Gastroesophageal sphincter (tissue), 4 donors: ENCODE results near the gene IL19. TPM values are rescaled to one million over a fixed set of nuclear protein-coding genes. Genes with fewer than 3 reads are reported as not detected.
A peak's percentile ranks its signal among the peaks of the same experiment; 100 is the strongest.

Experiments
- ATAC-seq: fragments of 150-250 bp; one replicate; pipeline ENCODE4 v1.9.1; 2016; ENCODE audit warnings: mild to moderate bottlenecking, moderate library complexity
- H3K27ac ChIP-seq, 4 donors: fragments of 200-600 bp; sonication (generic) in 3 of 4; 1 replicate in 3 of 4; 2 replicates in 1 of 4; pipeline ENCODE4 v1.5.1; 2016 to 2019
- H3K27me3 ChIP-seq: fragments of 200-600 bp; sonication (generic); one replicate; pipeline ENCODE4 v1.5.1; 2019
- H3K36me3 ChIP-seq, 2 donors: fragments of 200-600 bp; sonication (generic); one replicate each; pipeline ENCODE4 v1.5.1; 2019; ENCODE audit warnings: control low read depth in 1 of 2
- H3K4me1 ChIP-seq, 3 donors: fragments of 200-600 bp; sonication (generic); 1 replicate in 2 of 3; 2 replicates in 1 of 3; pipeline ENCODE4 v1.5.1; 2016 to 2019; ENCODE audit warnings: control low read depth in 2 of 3
- H3K4me3 ChIP-seq, 2 donors: fragments of 200-600 bp; sonication (generic); one replicate each; pipeline ENCODE4 v1.5.1; 2019; ENCODE audit warnings: mild to moderate bottlenecking in 1 of 2, moderate library complexity in 1 of 2
- H3K9me3 ChIP-seq, 3 donors: fragments of 200-600 bp; sonication (generic); one replicate each; pipeline ENCODE4 v1.5.1; 2017 to 2019; ENCODE audit warnings: control low read depth in 2 of 3
- EP300 ChIP-seq: sonication (generic); formaldehyde crosslinking; IDR thresholded peaks from one replicate; pipeline ENCODE4 v1.6.1; 2017; ENCODE audit warnings: antibody characterized with exemption, mild to moderate bottlenecking
- POLR2A ChIP-seq, 2 donors: fragments of 450-650 bp; IDR thresholded peaks; one replicate each; pipeline ENCODE4 v1.6.1; 2017; ENCODE audit warnings: antibody characterized with exemption in 2 of 2, mild to moderate bottlenecking in 2 of 2, moderate library complexity in 1 of 2
- POLR2AphosphoS5 ChIP-seq: sonication (generic); formaldehyde crosslinking; IDR thresholded peaks from one replicate; pipeline ENCODE4 v1.6.1; 2017; ENCODE audit warnings: antibody characterized with exemption
- WGBS, 2 donors: methylation state at CpG; one replicate each; pipeline ENCODE4 v1.1.5; 2018; ENCODE audit warnings: low coverage in 1 of 2; 5-methylcytosine and 5-hydroxymethylcytosine counted together
- total RNA-seq, 4 donors: library from RNA; depleted of rRNA; stranded (reverse); fragments of >200 nt; gene quantifications; one replicate each; pipeline ENCODE4 v1.1.0, GENCODE V29; 2016
- TF ChIP-seq, protein P1 (sequence below), 4 experiments: fragments of 200-600 bp in 2 of 4; fragments of 450-650 bp in 2 of 4; sonication (generic) in 1 of 4; IDR thresholded peaks; one replicate each; pipeline ENCODE4 v1.5.1; 2017 to 2019; ENCODE audit warnings: antibody characterized with exemption in 4 of 4, mild to moderate bottlenecking in 2 of 4, moderate library complexity in 2 of 4

IL19 gene
- total RNA-seq, 4 donors from 2014 or later: 0.27 TPM; not detected in 3

GRCh38 chr1:206735553-206736031 lies 35.0 kb upstream of the IL19 start:
- H3K4me1 ChIP-seq: peaks cover 0 to 33% (median 0%) of the 10 kb centered on the region in 3 donors
- no peaks in the 10 kb centered on the region for H3K9me3 ChIP-seq
- ATAC-seq: no peak
- 70% methylated on average over 3 of the region's 5 CpGs; no CpG with 5 or more reads in 1 of the 2 donors for WGBS, 2 donors
- no peak overlapping the region for H3K27ac ChIP-seq
- H3K4me3 ChIP-seq: no peak overlapping the region
- TF ChIP-seq EP300: no peak
- TF ChIP-seq POLR2A (IDR thresholded peaks at IDR 0.05): no peak
- TF ChIP-seq, protein P1, sequence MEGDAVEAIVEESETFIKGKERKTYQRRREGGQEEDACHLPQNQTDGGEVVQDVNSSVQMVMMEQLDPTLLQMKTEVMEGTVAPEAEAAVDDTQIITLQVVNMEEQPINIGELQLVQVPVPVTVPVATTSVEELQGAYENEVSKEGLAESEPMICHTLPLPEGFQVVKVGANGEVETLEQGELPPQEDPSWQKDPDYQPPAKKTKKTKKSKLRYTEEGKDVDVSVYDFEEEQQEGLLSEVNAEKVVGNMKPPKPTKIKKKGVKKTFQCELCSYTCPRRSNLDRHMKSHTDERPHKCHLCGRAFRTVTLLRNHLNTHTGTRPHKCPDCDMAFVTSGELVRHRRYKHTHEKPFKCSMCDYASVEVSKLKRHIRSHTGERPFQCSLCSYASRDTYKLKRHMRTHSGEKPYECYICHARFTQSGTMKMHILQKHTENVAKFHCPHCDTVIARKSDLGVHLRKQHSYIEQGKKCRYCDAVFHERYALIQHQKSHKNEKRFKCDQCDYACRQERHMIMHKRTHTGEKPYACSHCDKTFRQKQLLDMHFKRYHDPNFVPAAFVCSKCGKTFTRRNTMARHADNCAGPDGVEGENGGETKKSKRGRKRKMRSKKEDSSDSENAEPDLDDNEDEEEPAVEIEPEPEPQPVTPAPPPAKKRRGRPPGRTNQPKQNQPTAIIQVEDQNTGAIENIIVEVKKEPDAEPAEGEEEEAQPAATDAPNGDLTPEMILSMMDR (IDR thresholded peaks at IDR 0.05): no peak
- no peak for TF ChIP-seq POLR2AphosphoS5
- peaks cover 0 to 53% of the 10 kb centered on the region in 2 donors for H3K36me3 ChIP-seq
- H3K27me3 ChIP-seq: no peaks in the 10 kb centered on the region

GRCh38 chr1:206736878-206737728 lies 33.5 kb upstream of the IL19 start:
- TF ChIP-seq, protein P1 (IDR thresholded peaks at IDR 0.05): no peak
- TF ChIP-seq EP300: no peak
- TF ChIP-seq POLR2AphosphoS5: no peak
- TF ChIP-seq POLR2A (IDR thresholded peaks at IDR 0.05): no peak
- H3K27me3 ChIP-seq: no peaks in the 10 kb centered on the region
- ATAC-seq: no peak
- peak overlapping the region in 3 of 4 donors; percentile 12 to 35 (median 26) for H3K27ac ChIP-seq
- peaks cover 0 to 38% of the 10 kb centered on the region in 2 donors for H3K36me3 ChIP-seq
- H3K4me1 ChIP-seq: peaks cover 0 to 33% (median 0%) of the 10 kb centered on the region in 3 donors
- WGBS, 2 donors: 58 to 60% methylated on average over 3 to 4 of the region's 14 CpGs
- H3K4me3 ChIP-seq: no peak overlapping the region
- no peaks in the 10 kb centered on the region for H3K9me3 ChIP-seq

DNA sequence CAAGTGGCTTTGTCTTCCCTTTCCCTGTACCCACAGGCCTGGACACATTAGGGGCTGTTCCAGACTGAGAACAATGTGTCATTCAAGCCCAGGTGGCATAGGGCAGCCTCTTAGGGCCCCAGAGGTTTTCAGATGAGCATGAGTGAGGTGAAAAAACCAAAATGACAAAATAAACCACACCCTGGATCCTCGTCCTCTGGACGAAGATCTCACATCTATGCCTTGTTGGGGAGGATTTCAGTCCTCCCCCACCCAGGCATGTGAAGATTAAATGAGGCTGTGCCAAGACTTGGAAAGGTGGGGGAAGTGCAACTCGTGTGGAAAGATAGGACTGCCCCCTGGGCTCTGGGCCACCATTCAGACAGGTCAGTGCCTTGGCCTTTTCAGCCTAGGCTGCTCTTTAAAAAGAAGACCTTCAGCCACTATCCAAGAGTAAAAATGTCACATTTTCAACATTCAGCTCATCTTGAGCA lies 32.8 kb upstream of the IL19 start:
- TF ChIP-seq EP300 (no peak), POLR2A (IDR thresholded peaks at IDR 0.05) (no peak), POLR2AphosphoS5 (no peak)
- TF ChIP-seq, protein P1 (IDR thresholded peaks at IDR 0.05): no peak
- H3K4me1 ChIP-seq: peaks cover 0 to 33% (median 0%) of the 10 kb centered on the region in 3 donors
- 12 to 41% methylated on average over 3 of the region's 3 CpGs for WGBS, 2 donors

GRCh38 chr1:206738370-206739366 lies 31.9 kb upstream of the IL19 start:
- peaks cover 0 to 33% (median 0%) of the 10 kb centered on the region in 3 donors for H3K4me1 ChIP-seq
- H3K9me3 ChIP-seq: no peaks in the 10 kb centered on the region
- no peak for ATAC-seq
- TF ChIP-seq, protein P1 (IDR thresholded peaks at IDR 0.05): peak in 1 of 4 experiments; percentile 10
- TF ChIP-seq POLR2AphosphoS5: no peak
- peaks cover 0 to 22% of the 10 kb centered on the region in 2 donors for H3K36me3 ChIP-seq
- no peak overlapping the region for H3K27ac ChIP-seq
- 70 to 74% methylated on average over 3 of the region's 3 CpGs for WGBS, 2 donors
- no peak overlapping the region for H3K4me3 ChIP-seq
- no peaks in the 10 kb centered on the region for H3K27me3 ChIP-seq

More for the DNA sequence above, 32.8 kb upstream of the IL19 start:
- H3K9me3 ChIP-seq: no peaks in the 10 kb centered on the region
- no peak overlapping the region for H3K4me3 ChIP-seq
- no peak for ATAC-seq
- peak overlapping the region in 3 of 4 donors; percentile 12 to 35 (median 26) for H3K27ac ChIP-seq
- H3K27me3 ChIP-seq: no peaks in the 10 kb centered on the region
- peaks cover 0 to 32% of the 10 kb centered on the region in 2 donors for H3K36me3 ChIP-seq
